SKM-1 treated with dmso at 0.1 percent for 144 hours (cell line): ENCODE measurements around the gene UGCG.
"Not testable (repeated sequence)": the region's sequence is repeated elsewhere in the genome, so short reads cannot be mapped to it uniquely, and the experiment has no call there.

Source experiments
- DNase-seq: peaks from one replicate; lab custom pipeline; 2025; ENCODE audit not compliant: unreplicated experiment; lab: John Stamatoyannopoulos, UW

Gene UGCG

GRCh38 chr9:111948951-111949350, 52.3 kb downstream of the UGCG start:
- no peak for DNase-seq

- no peak for DNase-seq
These were observed 53.3 kb downstream of the UGCG start for GRCh38 chr9:111949919-111950318.

- DNase-seq, result no peak
These were observed 55.9 kb downstream of the UGCG start for GRCh38 chr9:111952559-111952958.

- DNase-seq, result no peak
These were observed 56.8 kb downstream of the UGCG start for GRCh38 chr9:111953444-111953843.

GRCh38 chr9:111955048-111955447, 58.4 kb downstream of the UGCG start:
- DNase-seq, result no peak

GRCh38 chr9:111957856-111958631, 61.4 kb downstream of the UGCG start:
- no peak for DNase-seq

GRCh38 chr9:111959468-111960359, 63.1 kb downstream of the UGCG start:
- DNase-seq, result no peak

- not testable (repeated sequence) for DNase-seq
These were observed 63.9 kb downstream of the UGCG start for GRCh38 chr9:111960485-111960884.

- DNase-seq, result no peak
These were observed 64.4 kb downstream of the UGCG start for GRCh38 chr9:111961009-111961408.

- no peak for DNase-seq
These were observed 65.0 kb downstream of the UGCG start for GRCh38 chr9:111961575-111961974.

- no peak for DNase-seq
These were observed 65.4 kb downstream of the UGCG start for GRCh38 chr9:111962021-111962420.

GRCh38 chr9:111963995-111964394, 67.4 kb downstream of the UGCG start:
- no peak for DNase-seq

GRCh38 chr9:111965566-111966019, 69.0 kb downstream of the UGCG start:
- no peak for DNase-seq

- DNase-seq, result no peak
These were observed 69.6 kb downstream of the UGCG start for GRCh38 chr9:111966124-111966723.

- DNase-seq, result peak; percentile 22
These were observed 70.3 kb downstream of the UGCG start for GRCh38 chr9:111966861-111967291.

GRCh38 chr9:111967621-111968020, 71.0 kb downstream of the UGCG start:
- no peak for DNase-seq

- DNase-seq, result no peak
These were observed 72.4 kb downstream of the UGCG start for GRCh38 chr9:111969061-111969460.

- DNase-seq, result no peak
These were observed 73.0 kb downstream of the UGCG start for GRCh38 chr9:111969622-111970021.

- no peak for DNase-seq
These were observed 74.2 kb downstream of the UGCG start for GRCh38 chr9:111970827-111971226.

GRCh38 chr9:111974092-111974681, 77.6 kb downstream of the UGCG start:
- no peak for DNase-seq

GRCh38 chr9:111975709-111976108, 79.1 kb downstream of the UGCG start:
- no peak for DNase-seq
